Prostate gland (tissue), 2 donors: Measurements from ENCODE around the gene NTRK2.

Experiments used
- CTCF ChIP-seq, 4 experiments: fragments of 200-600 bp in 2 of 4; fragments of 450-650 bp in 2 of 4; sonication (generic) in 2 of 4; IDR thresholded peaks; 1 replicate in 3 of 4; 2 replicates in 1 of 4; pipeline ENCODE4 v1.5.1; 2016 to 2019; ENCODE audit warnings: antibody characterized with exemption in 4 of 4, mild to moderate bottlenecking in 2 of 4, moderate library complexity in 2 of 4
- POLR2A ChIP-seq: fragments of 450-650 bp; IDR thresholded peaks from one replicate; pipeline ENCODE4 v1.6.1; 2016; ENCODE audit warnings: antibody characterized with exemption, mild to moderate bottlenecking
- POLR2AphosphoS5 ChIP-seq: sonication (generic); formaldehyde crosslinking; IDR thresholded peaks from one replicate; pipeline ENCODE4 v1.6.1; 2017; ENCODE audit warnings: antibody characterized with exemption

- TF ChIP-seq POLR2AphosphoS5 (no peak), CTCF (IDR thresholded peaks at IDR 0.05) (no peak), POLR2A (no peak)
These were observed 90.3 kb downstream of the NTRK2 start for GRCh38 chr9:84759804-84760203.
